ENCODE results near the gene PEX7.

- TF ChIP-seq CTCF (conservative IDR thresholded peaks at IDR 0.05; ENCODE audit: low read depth in 2 of 2), result no peak
- no peak for TF ChIP-seq ZNF331 (CRISPR knock-in tag; IDR thresholded peaks at IDR 0.05; ENCODE audit: low read depth)
- no peak for TF ChIP-seq EZH2 (IDR thresholded peaks at IDR 0.05; ENCODE audit: low read depth, unreplicated experiment)
- TF ChIP-seq EZH2phosphoT487 (IDR thresholded peaks at IDR 0.05; ENCODE audit: unreplicated experiment), result no peak
- no peak for TF ChIP-seq CREB1 (CRISPR knock-in tag; IDR thresholded peaks at IDR 0.05; ENCODE audit: low read depth)
- no peak for TF ChIP-seq POLR2AphosphoS5 (IDR thresholded peaks at IDR 0.05; ENCODE audit: low read depth)
- no peak for TF ChIP-seq JUNB (IDR thresholded peaks at IDR 0.05; ENCODE audit: unreplicated experiment)
- TF ChIP-seq, protein P1, sequence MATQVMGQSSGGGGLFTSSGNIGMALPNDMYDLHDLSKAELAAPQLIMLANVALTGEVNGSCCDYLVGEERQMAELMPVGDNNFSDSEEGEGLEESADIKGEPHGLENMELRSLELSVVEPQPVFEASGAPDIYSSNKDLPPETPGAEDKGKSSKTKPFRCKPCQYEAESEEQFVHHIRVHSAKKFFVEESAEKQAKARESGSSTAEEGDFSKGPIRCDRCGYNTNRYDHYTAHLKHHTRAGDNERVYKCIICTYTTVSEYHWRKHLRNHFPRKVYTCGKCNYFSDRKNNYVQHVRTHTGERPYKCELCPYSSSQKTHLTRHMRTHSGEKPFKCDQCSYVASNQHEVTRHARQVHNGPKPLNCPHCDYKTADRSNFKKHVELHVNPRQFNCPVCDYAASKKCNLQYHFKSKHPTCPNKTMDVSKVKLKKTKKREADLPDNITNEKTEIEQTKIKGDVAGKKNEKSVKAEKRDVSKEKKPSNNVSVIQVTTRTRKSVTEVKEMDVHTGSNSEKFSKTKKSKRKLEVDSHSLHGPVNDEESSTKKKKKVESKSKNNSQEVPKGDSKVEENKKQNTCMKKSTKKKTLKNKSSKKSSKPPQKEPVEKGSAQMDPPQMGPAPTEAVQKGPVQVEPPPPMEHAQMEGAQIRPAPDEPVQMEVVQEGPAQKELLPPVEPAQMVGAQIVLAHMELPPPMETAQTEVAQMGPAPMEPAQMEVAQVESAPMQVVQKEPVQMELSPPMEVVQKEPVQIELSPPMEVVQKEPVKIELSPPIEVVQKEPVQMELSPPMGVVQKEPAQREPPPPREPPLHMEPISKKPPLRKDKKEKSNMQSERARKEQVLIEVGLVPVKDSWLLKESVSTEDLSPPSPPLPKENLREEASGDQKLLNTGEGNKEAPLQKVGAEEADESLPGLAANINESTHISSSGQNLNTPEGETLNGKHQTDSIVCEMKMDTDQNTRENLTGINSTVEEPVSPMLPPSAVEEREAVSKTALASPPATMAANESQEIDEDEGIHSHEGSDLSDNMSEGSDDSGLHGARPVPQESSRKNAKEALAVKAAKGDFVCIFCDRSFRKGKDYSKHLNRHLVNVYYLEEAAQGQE (IDR thresholded peaks at IDR 0.05; ENCODE audit: unreplicated experiment), result no peak
- TF ChIP-seq ZNF114 (CRISPR knock-in tag; IDR thresholded peaks at IDR 0.05), result no peak
- TF ChIP-seq, protein P2, sequence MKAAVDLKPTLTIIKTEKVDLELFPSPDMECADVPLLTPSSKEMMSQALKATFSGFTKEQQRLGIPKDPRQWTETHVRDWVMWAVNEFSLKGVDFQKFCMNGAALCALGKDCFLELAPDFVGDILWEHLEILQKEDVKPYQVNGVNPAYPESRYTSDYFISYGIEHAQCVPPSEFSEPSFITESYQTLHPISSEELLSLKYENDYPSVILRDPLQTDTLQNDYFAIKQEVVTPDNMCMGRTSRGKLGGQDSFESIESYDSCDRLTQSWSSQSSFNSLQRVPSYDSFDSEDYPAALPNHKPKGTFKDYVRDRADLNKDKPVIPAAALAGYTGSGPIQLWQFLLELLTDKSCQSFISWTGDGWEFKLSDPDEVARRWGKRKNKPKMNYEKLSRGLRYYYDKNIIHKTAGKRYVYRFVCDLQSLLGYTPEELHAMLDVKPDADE (IDR thresholded peaks at IDR 0.05), result no peak
Observed at GRCh38 chr6:136890986-136891385, 68.6 kb downstream of the PEX7 start.
